ENCODE results near the gene NEURL4.

NEURL4 gene

GRCh38 chr17:7328840-7329373, at the start of gene NEURL4:
NEURL4 (minus strand) TSS chr17:7329335; CDS start chr17:7329312, 23 bp downstream.
- in situ Hi-C loops (cut with MboI; ENCODE audit: low sequenced_read_pairs): loop anchor here (25.0 kb wide), 1 partner anchor 358 kb away; the partner anchor contains the start of genes TP53 and WRAP53

- in situ Hi-C loops (cut with MboI; ENCODE audit: low sequenced_read_pairs): loop anchor here (25.0 kb wide), 1 partner anchor 163 kb away; the partner anchor contains the start of gene TNFSF12
Observed at GRCh38 chr17:7374353-7374752, 45.2 kb upstream of the NEURL4 start.

GRCh38 chr17:7370853-7371252, 41.7 kb upstream of the NEURL4 start:
- in situ Hi-C loops (cut with MboI; ENCODE audit: low sequenced_read_pairs): loop anchor here (25.0 kb wide), 1 partner anchor 166 kb away; the partner anchor contains the start of gene TNFSF12

- in situ Hi-C loops (cut with MboI; ENCODE audit: low sequenced_read_pairs): loop anchor here (25.0 kb wide), 1 partner anchor 167 kb away; the partner anchor contains the start of gene TNFSF12
Observed at GRCh38 chr17:7369825-7370224, 40.7 kb upstream of the NEURL4 start.

GRCh38 chr17:7368599-7368994, 39.5 kb upstream of the NEURL4 start:
- in situ Hi-C loops (cut with MboI; ENCODE audit: low sequenced_read_pairs): loop anchor here (25.0 kb wide), 1 partner anchor 169 kb away; the partner anchor contains the start of gene TNFSF12

- in situ Hi-C loops (cut with MboI; ENCODE audit: low sequenced_read_pairs): loop anchor here (25.0 kb wide), 1 partner anchor 169 kb away; the partner anchor contains the start of gene TNFSF12
Observed at GRCh38 chr17:7367918-7368598, 38.9 kb upstream of the NEURL4 start.

- in situ Hi-C loops (cut with MboI; ENCODE audit: low sequenced_read_pairs): loop anchor here (25.0 kb wide), 1 partner anchor 170 kb away; the partner anchor contains the start of gene TNFSF12
Observed at GRCh38 chr17:7367083-7367482, 37.9 kb upstream of the NEURL4 start.

- in situ Hi-C loops (cut with MboI; ENCODE audit: low sequenced_read_pairs): loop anchor here (25.0 kb wide), 1 partner anchor 171 kb away; the partner anchor contains the start of gene TNFSF12
Observed at GRCh38 chr17:7365963-7366362, 36.8 kb upstream of the NEURL4 start.

- in situ Hi-C loops (cut with MboI; ENCODE audit: low sequenced_read_pairs): loop anchor here (25.0 kb wide), 1 partner anchor 174 kb away; the partner anchor contains the start of gene TNFSF12
Observed at GRCh38 chr17:7363311-7363710, 34.2 kb upstream of the NEURL4 start.

GRCh38 chr17:7361906-7362305, 32.8 kb upstream of the NEURL4 start:
- in situ Hi-C loops (cut with MboI; ENCODE audit: low sequenced_read_pairs): loop anchor here (25.0 kb wide), 1 partner anchor 175 kb away; the partner anchor contains the start of gene TNFSF12

GRCh38 chr17:7357381-7357780, 28.2 kb upstream of the NEURL4 start:
- in situ Hi-C loops (cut with MboI; ENCODE audit: low sequenced_read_pairs): loop anchor here (25.0 kb wide), 1 partner anchor 180 kb away; the partner anchor contains the start of gene TNFSF12

- in situ Hi-C loops (cut with MboI; ENCODE audit: low sequenced_read_pairs): loop anchor here (25.0 kb wide), 1 partner anchor 181 kb away; the partner anchor contains the start of gene TNFSF12
Observed at GRCh38 chr17:7356756-7357155, 27.6 kb upstream of the NEURL4 start.

- in situ Hi-C loops (cut with MboI; ENCODE audit: low sequenced_read_pairs): loop anchor here (25.0 kb wide), 1 partner anchor 181 kb away; the partner anchor contains the start of gene TNFSF12
Observed at GRCh38 chr17:7356072-7356549, 27.0 kb upstream of the NEURL4 start.

- in situ Hi-C loops (cut with MboI; ENCODE audit: low sequenced_read_pairs): loop anchor here (25.0 kb wide), 1 partner anchor 182 kb away; the partner anchor contains the start of gene TNFSF12
Observed at GRCh38 chr17:7355573-7355972, 26.4 kb upstream of the NEURL4 start.

- in situ Hi-C loops (cut with MboI; ENCODE audit: low sequenced_read_pairs): loop anchor here (25.0 kb wide), 1 partner anchor 182 kb away; the partner anchor contains the start of gene TNFSF12
Observed at GRCh38 chr17:7355053-7355452, 25.9 kb upstream of the NEURL4 start, which contains the start of gene TMEM95. TMEM95 (plus strand) TSS chr17:7355156; CDS start chr17:7355205, 49 bp downstream.

GRCh38 chr17:7354262-7354843, 25.2 kb upstream of the NEURL4 start:
- in situ Hi-C loops (cut with MboI; ENCODE audit: low sequenced_read_pairs): loop anchor here (25.0 kb wide), 1 partner anchor 183 kb away; the partner anchor contains the start of gene TNFSF12

- in situ Hi-C loops (cut with MboI; ENCODE audit: low sequenced_read_pairs): loop anchor here (25.0 kb wide), 1 partner anchor 184 kb away; the partner anchor contains the start of gene TNFSF12
Observed at GRCh38 chr17:7352910-7353635, 23.9 kb upstream of the NEURL4 start.

GRCh38 chr17:7352503-7352889, 23.4 kb upstream of the NEURL4 start:
- in situ Hi-C loops (cut with MboI; ENCODE audit: low sequenced_read_pairs): loop anchor here (25.0 kb wide), 1 partner anchor 185 kb away; the partner anchor contains the start of gene TNFSF12

GRCh38 chr17:7351665-7352502, 22.7 kb upstream of the NEURL4 start, which contains the start of gene KCTD11:
KCTD11 (plus strand) TSS chr17:7352162.
- in situ Hi-C loops (cut with MboI; ENCODE audit: low sequenced_read_pairs): loop anchor here (25.0 kb wide), 1 partner anchor 185 kb away; the partner anchor contains the start of gene TNFSF12
